Hematopoietic multipotent progenitor cell treated with erythropoietin and hydrocortisone succinate and interleukin-3 and kit ligand, for 15 days (in vitro differentiated cells): ENCODE measurements around the gene IGF2BP3.
"Not testable (repeated sequence)": the region's sequence is repeated elsewhere in the genome, so short reads cannot be mapped to it uniquely, and the experiment has no call there.

Experiments
- DNase-seq: peaks from one replicate; pipeline ENCODE4 v3.0.0-alpha.2; 2015; ENCODE audit warnings: low spot score

The IGF2BP3 gene

GRCh38 chr7:23470330-23471105 lies at the start of gene IGF2BP3:
Gene IGF2BP3 (minus strand): TSS chr7:23470491. CDS start chr7:23470110, 381 bp downstream.
- no peak for DNase-seq

- no peak for DNase-seq
Measured at GRCh38 chr7:23514755-23515154, 44.5 kb upstream of the IGF2BP3 start.

GRCh38 chr7:23513746-23514145 lies 43.5 kb upstream of the IGF2BP3 start:
- DNase-seq = not testable (repeated sequence)

- DNase-seq = no peak
Measured at GRCh38 chr7:23494009-23494408, 23.7 kb upstream of the IGF2BP3 start.

- no peak for DNase-seq
Measured at GRCh38 chr7:23491502-23491901, 21.2 kb upstream of the IGF2BP3 start.

- DNase-seq = peak; percentile 31
Measured at GRCh38 chr7:23490357-23491135, 20.3 kb upstream of the IGF2BP3 start.

GRCh38 chr7:23488714-23489113 lies 18.4 kb upstream of the IGF2BP3 start:
- DNase-seq = not testable (repeated sequence)

GRCh38 chr7:23487670-23488069 lies 17.4 kb upstream of the IGF2BP3 start:
- no peak for DNase-seq

- DNase-seq = no peak
Measured at GRCh38 chr7:23486002-23486773, 15.9 kb upstream of the IGF2BP3 start.

GRCh38 chr7:23482686-23483085 lies 12.4 kb upstream of the IGF2BP3 start:
- no peak for DNase-seq

- no peak for DNase-seq
Measured at GRCh38 chr7:23477962-23478866, 7.9 kb upstream of the IGF2BP3 start.

GRCh38 chr7:23477157-23477499 lies 6.8 kb upstream of the IGF2BP3 start:
- no peak for DNase-seq

- DNase-seq = no peak
Measured at GRCh38 chr7:23476286-23477156, 6.2 kb upstream of the IGF2BP3 start.

GRCh38 chr7:23475576-23475839 lies 5.2 kb upstream of the IGF2BP3 start:
- no peak for DNase-seq

- no peak for DNase-seq
Measured at GRCh38 chr7:23474829-23475575, 4.7 kb upstream of the IGF2BP3 start.

- DNase-seq = peak; percentile 84
Measured at GRCh38 chr7:23474094-23474828, 4.0 kb upstream of the IGF2BP3 start.

- no peak for DNase-seq
Measured at GRCh38 chr7:23473844-23474093, 3.5 kb upstream of the IGF2BP3 start.

GRCh38 chr7:23472956-23473843 lies 2.9 kb upstream of the IGF2BP3 start:
- DNase-seq = no peak

GRCh38 chr7:23472556-23472955 lies 2.3 kb upstream of the IGF2BP3 start:
- DNase-seq = no peak
